Measurements from ENCODE around the gene SCARF2. TPM values are rescaled to one million over a fixed set of nuclear protein-coding genes. Genes with fewer than 3 reads are reported as not detected.
"Not testable (repeated sequence)": the region's sequence is repeated elsewhere in the genome, so short reads cannot be mapped to it uniquely, and the experiment has no call there.

SCARF2 gene
- total RNA-seq, 4 donors from 2014 or later: 3.4 to 15.9 (median 8.7) TPM

GRCh38 chr22:20453222-20453621 is 15.6 kb upstream of the SCARF2 start:
- intact Hi-C loops (cut with DNase I; ENCODE audit: low total_unique reads) (no loop called here), in situ Hi-C loops (cut with MboI; ENCODE audit: low pct_ligation_motif_present in 1 of 4, low pct_unique_long_range_greater_than_20kb in 1 of 4, low sequenced_read_pairs in 3 of 4) (loop anchor here in 1 of 4 donors (5.0 kb wide), 1 partner anchor 41 kb away; no protein-coding TSS in a partner anchor)

GRCh38 chr22:20451920-20452319 is 14.3 kb upstream of the SCARF2 start:
- H3K4me1 ChIP-seq: no peaks in the 10 kb centered on the region
- 67 to 82% methylated on average over 1 to 2 of the region's 2 CpGs for WGBS, 2 donors (ENCODE audit: low coverage in 1 of 2)
- no peak overlapping the region for H3K4me3 ChIP-seq
- H3K27me3 ChIP-seq: no peaks in the 10 kb centered on the region
- H3K9me3 ChIP-seq: no peaks in the 10 kb centered on the region
- in situ Hi-C loops (cut with MboI; ENCODE audit: low pct_ligation_motif_present in 1 of 4, low pct_unique_long_range_greater_than_20kb in 1 of 4, low sequenced_read_pairs in 3 of 4) (loop anchor here in 1 of 4 donors (5.0 kb wide), 1 partner anchor 40 kb away; no protein-coding TSS in a partner anchor), intact Hi-C loops (cut with DNase I; ENCODE audit: low total_unique reads) (no loop called here)
- TF ChIP-seq EP300 (IDR thresholded peaks at IDR 0.05; ENCODE audit: low read depth) (no peak), POLR2AphosphoS5 (IDR thresholded peaks at IDR 0.05) (no peak), POLR2A (IDR thresholded peaks at IDR 0.05) (no peak), CTCF (IDR thresholded peaks at IDR 0.05) (no peak)
- no peak overlapping the region for H3K27ac ChIP-seq
- DNase-seq: no peak
- H3K36me3 ChIP-seq: peaks cover 0 to 3% (median 0%) of the 10 kb centered on the region in 4 donors

More at GRCh38 chr22:20453222-20453621, 15.6 kb upstream of the SCARF2 start:
- TF ChIP-seq POLR2A (IDR thresholded peaks at IDR 0.05) (no peak), EP300 (IDR thresholded peaks at IDR 0.05; ENCODE audit: low read depth) (no peak), POLR2AphosphoS5 (IDR thresholded peaks at IDR 0.05) (no peak), CTCF (IDR thresholded peaks at IDR 0.05) (no peak)
- DNase-seq: no peak
- Histone ChIP-seq H3K27ac (no peak overlapping the region), H3K9me3 (no peaks in the 10 kb centered on the region), H3K4me3 (no peak overlapping the region), H3K27me3 (no peaks in the 10 kb centered on the region), H3K36me3 (peaks cover 0 to 3% (median 0%) of the 10 kb centered on the region in 4 donors), H3K4me1 (no peaks in the 10 kb centered on the region)
- 96 to 98% methylated on average over 3 of the region's 3 CpGs for WGBS, 2 donors (ENCODE audit: low coverage in 1 of 2)

GRCh38 chr22:20451129-20451778 is 13.6 kb upstream of the SCARF2 start:
- H3K4me1 ChIP-seq; H3K9me3 ChIP-seq; H3K27me3 ChIP-seq; intact Hi-C loops (cut with DNase I; ENCODE audit: low total_unique reads); H3K27ac ChIP-seq; DNase-seq; H3K36me3 ChIP-seq; H3K4me3 ChIP-seq: not testable (repeated sequence)
- in situ Hi-C loops (cut with MboI; ENCODE audit: low pct_ligation_motif_present in 1 of 4, low pct_unique_long_range_greater_than_20kb in 1 of 4, low sequenced_read_pairs in 3 of 4): loop anchor here in 1 of 4 donors (5.0 kb wide), 1 partner anchor 39 kb away; no protein-coding TSS in a partner anchor
- WGBS, 2 donors (ENCODE audit: low coverage in 1 of 2): 95 to 100% methylated on average over 1 to 15 of the region's 15 CpGs

- no peak for TF ChIP-seq POLR2A (IDR thresholded peaks at IDR 0.05)
- TF ChIP-seq EP300 (IDR thresholded peaks at IDR 0.05; ENCODE audit: low read depth): no peak
- TF ChIP-seq POLR2AphosphoS5 (IDR thresholded peaks at IDR 0.05): no peak
- TF ChIP-seq CTCF (IDR thresholded peaks at IDR 0.05): no peak
- DNase-seq: no peak
- Histone ChIP-seq H3K27ac (no peak overlapping the region), H3K9me3 (no peaks in the 10 kb centered on the region), H3K4me1 (no peaks in the 10 kb centered on the region), H3K36me3 (peaks cover 0 to 3% (median 0%) of the 10 kb centered on the region in 4 donors), H3K27me3 (no peaks in the 10 kb centered on the region), H3K4me3 (no peak overlapping the region)
- WGBS, 2 donors (ENCODE audit: low coverage in 1 of 2): 97% methylated on average over 1 of the region's 1 CpG; no CpG with 5 or more reads in 1 of the 2 donors
- intact Hi-C loops (cut with DNase I; ENCODE audit: low total_unique reads) (no loop called here), in situ Hi-C loops (cut with MboI; ENCODE audit: low pct_ligation_motif_present in 1 of 4, low pct_unique_long_range_greater_than_20kb in 1 of 4, low sequenced_read_pairs in 3 of 4) (loop anchor here in 1 of 4 donors (5.0 kb wide), 1 partner anchor 38 kb away; no protein-coding TSS in a partner anchor)
Observed at GRCh38 chr22:20450551-20450906, 12.9 kb upstream of the SCARF2 start.
